Measurements from ENCODE around the gene UBA3. TPM values are rescaled to one million over a fixed set of nuclear protein-coding genes. Genes with fewer than 3 reads are reported as not detected.

Gene UBA3
- total and polyA plus RNA-seq, 10 of the 15 experiments (the other 5 are each of a cell fraction or from before 2014, with no cell fraction given): 72.9 to 131 (median 102) TPM

DNA sequence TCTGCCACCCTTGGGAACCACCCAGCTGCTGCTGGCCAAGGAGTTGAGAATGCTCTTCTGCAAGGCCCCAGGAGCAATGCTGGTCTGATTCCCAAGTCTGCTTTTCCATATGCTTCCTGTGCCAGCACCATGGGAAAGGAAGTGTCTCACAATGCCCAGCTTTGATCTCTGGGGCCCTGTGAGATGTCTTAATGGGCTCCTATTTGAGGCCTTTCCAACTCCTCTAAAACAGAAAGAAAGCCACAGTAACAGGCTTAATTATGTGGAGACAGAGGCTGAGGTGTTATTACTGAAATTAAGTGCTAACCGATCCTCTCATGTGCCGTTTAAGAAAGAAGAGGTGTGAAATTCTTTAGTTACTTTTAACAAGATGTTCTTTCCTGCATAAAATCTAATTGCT is 71.2 kb downstream of the UBA3 start (continued):
- no peak for TF ChIP-seq CEBPB (IDR thresholded peaks at IDR 0.05; ENCODE audit: borderline replicate concordance in 1 of 2, low read depth in 2 of 2, low read length in 2 of 2)
- no peak for TF ChIP-seq STAT1 (conservative IDR thresholded peaks at IDR 0.05)
- peak; percentile 48 for TF ChIP-seq SKIL (IDR thresholded peaks at IDR 0.05; ENCODE audit: low read depth, poor library complexity, severe bottlenecking)
- TF ChIP-seq USF2 (IDR thresholded peaks at IDR 0.05; ENCODE audit: borderline replicate concordance, low read depth, low read length): no peak
- TF ChIP-seq RB1 (IDR thresholded peaks at IDR 0.05; ENCODE audit: borderline replicate concordance): no peak
- peak; percentile 61; the same call in 1 of the 2 replicates for TF ChIP-seq BCL11A (IDR thresholded peaks at IDR 0.05; ENCODE audit: low read depth, low read length)
- no peak for TF ChIP-seq ZNF384 (IDR thresholded peaks at IDR 0.05; ENCODE audit: borderline replicate concordance, low read depth, low read length)
- no peak for TF ChIP-seq CREB1 (IDR thresholded peaks at IDR 0.05; ENCODE audit: low read depth)
- TF ChIP-seq, protein P1, sequence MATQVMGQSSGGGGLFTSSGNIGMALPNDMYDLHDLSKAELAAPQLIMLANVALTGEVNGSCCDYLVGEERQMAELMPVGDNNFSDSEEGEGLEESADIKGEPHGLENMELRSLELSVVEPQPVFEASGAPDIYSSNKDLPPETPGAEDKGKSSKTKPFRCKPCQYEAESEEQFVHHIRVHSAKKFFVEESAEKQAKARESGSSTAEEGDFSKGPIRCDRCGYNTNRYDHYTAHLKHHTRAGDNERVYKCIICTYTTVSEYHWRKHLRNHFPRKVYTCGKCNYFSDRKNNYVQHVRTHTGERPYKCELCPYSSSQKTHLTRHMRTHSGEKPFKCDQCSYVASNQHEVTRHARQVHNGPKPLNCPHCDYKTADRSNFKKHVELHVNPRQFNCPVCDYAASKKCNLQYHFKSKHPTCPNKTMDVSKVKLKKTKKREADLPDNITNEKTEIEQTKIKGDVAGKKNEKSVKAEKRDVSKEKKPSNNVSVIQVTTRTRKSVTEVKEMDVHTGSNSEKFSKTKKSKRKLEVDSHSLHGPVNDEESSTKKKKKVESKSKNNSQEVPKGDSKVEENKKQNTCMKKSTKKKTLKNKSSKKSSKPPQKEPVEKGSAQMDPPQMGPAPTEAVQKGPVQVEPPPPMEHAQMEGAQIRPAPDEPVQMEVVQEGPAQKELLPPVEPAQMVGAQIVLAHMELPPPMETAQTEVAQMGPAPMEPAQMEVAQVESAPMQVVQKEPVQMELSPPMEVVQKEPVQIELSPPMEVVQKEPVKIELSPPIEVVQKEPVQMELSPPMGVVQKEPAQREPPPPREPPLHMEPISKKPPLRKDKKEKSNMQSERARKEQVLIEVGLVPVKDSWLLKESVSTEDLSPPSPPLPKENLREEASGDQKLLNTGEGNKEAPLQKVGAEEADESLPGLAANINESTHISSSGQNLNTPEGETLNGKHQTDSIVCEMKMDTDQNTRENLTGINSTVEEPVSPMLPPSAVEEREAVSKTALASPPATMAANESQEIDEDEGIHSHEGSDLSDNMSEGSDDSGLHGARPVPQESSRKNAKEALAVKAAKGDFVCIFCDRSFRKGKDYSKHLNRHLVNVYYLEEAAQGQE (IDR thresholded peaks at IDR 0.05; ENCODE audit: low read depth, low read length): no peak
- TF ChIP-seq NFYA (IDR thresholded peaks at IDR 0.05; ENCODE audit: borderline replicate concordance, low read depth, low read length): no peak
- no peak for TF ChIP-seq RELA (IDR thresholded peaks at IDR 0.05; ENCODE audit: borderline replicate concordance, partially characterized antibody)
- TF ChIP-seq ZNF622 (IDR thresholded peaks at IDR 0.05): no peak
- TF ChIP-seq YBX1 (IDR thresholded peaks at IDR 0.05): no peak
- TF ChIP-seq YY1 (IDR thresholded peaks at IDR 0.05; ENCODE audit: low read depth, low read length): no peak
- TF ChIP-seq DPF2 (IDR thresholded peaks at IDR 0.05): peak; percentile 87; the same call in 1 of the 2 replicates
- TF ChIP-seq ZNF592 (IDR thresholded peaks at IDR 0.05): no peak
- TF ChIP-seq NR2C2 (IDR thresholded peaks at IDR 0.05; ENCODE audit: borderline replicate concordance, control insufficient read depth, insufficient read length, low read depth): no peak
- no peak for TF ChIP-seq CHD1 (IDR thresholded peaks at IDR 0.05; ENCODE audit: low read depth, low read length)
- TF ChIP-seq NFIC (IDR thresholded peaks at IDR 0.05; ENCODE audit: low read depth, low read length): no peak
